Central memory CD8-positive, alpha-beta T cell (primary cell): Measurements from ENCODE around the gene ADAMTS16.

Source experiments
- ATAC-seq: fragments of 150-1000 bp; cut with Tn5 transposase; replicated peaks from 2 replicates; pipeline ENCODE4 v1.10.0; 2022; ENCODE audit warnings: mild to moderate bottlenecking, moderate FRiP score, moderate number of reproducible peaks; ENCODE audit not compliant: poor library complexity, severe bottlenecking; ENCODE audit errors: extremely low read depth
- DNase-seq, 2 donors: peaks; one replicate each; pipeline ENCODE4 v3.0.0; 2021; ENCODE audit warnings: low spot score in 2 of 2
- H3K27ac Mint-ChIP-seq: one replicate; pipeline ENCODE4 v1.8.0; 2022; ENCODE audit warnings: low read depth, mild to moderate bottlenecking, moderate library complexity, mixed read lengths
- H3K27me3 Mint-ChIP-seq: one replicate; pipeline ENCODE4 v1.8.0; 2022; ENCODE audit warnings: mixed read lengths
- H3K36me3 Mint-ChIP-seq: one replicate; pipeline ENCODE4 v1.8.0; 2022; ENCODE audit warnings: mild to moderate bottlenecking, moderate library complexity, mixed read lengths; ENCODE audit not compliant: insufficient read depth
- H3K4me1 Mint-ChIP-seq: one replicate; pipeline ENCODE4 v1.8.0; 2022; ENCODE audit warnings: mixed read lengths
- H3K4me3 Mint-ChIP-seq: one replicate; pipeline ENCODE4 v1.8.0; 2022; ENCODE audit warnings: mild to moderate bottlenecking, moderate library complexity, mixed read lengths
- H3K9me3 Mint-ChIP-seq: one replicate; pipeline ENCODE4 v1.8.0; 2022; ENCODE audit warnings: mixed read lengths

Gene ADAMTS16

DNA sequence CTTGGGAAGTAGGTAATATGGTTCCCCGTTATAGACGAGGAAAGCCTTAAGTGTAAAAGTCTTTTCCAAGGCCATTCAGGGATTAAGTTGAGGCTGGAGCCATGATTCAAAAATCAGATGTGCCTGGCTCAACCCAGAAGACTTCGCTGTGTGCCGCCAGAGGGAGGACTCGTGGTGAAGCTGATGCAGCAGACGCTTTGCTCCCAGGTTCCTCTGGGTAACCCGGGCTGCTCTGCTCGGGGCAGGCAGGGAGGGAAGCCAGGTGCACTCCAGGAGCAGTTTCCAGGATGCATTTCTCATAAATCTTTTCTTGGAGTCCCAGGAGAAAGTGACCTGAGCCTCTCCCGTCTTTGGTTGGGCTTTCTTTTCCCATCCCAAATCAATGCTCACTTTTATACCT, 219.5 kb downstream of the ADAMTS16 start:
- H3K9me3 Mint-ChIP-seq: no peaks in the 10 kb centered on the region
- no peaks in the 10 kb centered on the region for H3K27me3 Mint-ChIP-seq
- no peak overlapping the region for H3K27ac Mint-ChIP-seq
- H3K4me3 Mint-ChIP-seq: no peak overlapping the region
- DNase-seq: no peak
- H3K4me1 Mint-ChIP-seq: no peaks in the 10 kb centered on the region
- ATAC-seq: no peak
- no peaks in the 10 kb centered on the region for H3K36me3 Mint-ChIP-seq

DNA sequence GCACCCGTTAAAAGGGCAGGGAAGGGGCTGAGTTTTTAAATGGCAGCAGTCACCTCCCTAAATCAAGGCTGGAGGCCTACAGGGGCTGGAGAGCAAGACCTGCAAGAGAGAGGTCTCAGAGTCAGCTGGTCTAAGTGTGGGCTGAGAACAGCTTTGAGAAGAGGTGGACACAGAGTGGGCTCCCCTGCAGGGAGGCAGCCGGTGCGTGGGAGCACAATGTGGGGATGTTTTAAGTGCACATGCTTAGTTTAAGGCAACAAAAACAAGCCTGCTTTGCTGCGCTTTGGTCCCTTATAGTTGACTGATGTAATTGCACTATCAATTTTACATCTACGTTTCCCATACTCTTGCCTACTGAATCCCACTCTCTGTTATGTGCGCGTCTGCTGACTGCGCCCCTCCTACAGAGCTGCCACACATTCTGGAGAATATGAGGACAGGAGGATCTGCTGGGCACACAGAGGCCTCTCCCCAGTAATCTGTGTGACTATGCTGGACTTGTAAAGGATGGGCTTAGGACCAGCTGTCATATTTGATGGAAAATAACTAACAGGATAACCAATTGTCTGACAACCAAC, 220.3 kb downstream of the ADAMTS16 start:
- H3K27ac Mint-ChIP-seq: no peak overlapping the region

DNA sequence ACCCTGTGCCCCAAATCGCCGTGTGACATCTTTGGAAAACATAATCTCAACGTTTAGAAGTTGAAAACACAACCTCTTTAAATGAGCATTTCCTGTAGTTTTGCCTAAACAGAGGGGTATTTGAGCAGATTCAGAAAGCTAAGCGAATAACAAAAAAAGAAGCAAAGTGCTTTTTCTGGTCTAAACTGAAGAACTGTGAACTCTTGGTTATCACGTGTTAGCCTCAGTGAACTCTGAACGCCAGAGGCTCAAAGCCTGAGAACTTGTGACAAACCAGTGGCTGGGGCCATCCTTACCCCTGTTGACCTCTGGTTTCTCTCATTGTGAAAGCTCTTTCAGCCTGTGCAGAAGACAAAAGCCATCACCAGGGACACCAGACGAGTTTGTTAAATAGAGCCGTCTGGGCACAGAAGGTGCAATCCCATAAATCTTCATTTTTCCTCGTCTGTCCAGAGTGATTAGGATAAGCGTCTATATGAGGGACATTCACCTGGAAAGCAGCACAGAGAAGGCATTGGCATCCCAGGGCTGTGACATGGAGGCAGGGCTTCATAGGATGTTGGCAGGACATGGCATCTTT, 220.9 kb downstream of the ADAMTS16 start:
- Mint-ChIP-seq H3K4me1 (no peaks in the 10 kb centered on the region), H3K36me3 (no peaks in the 10 kb centered on the region), H3K27ac (no peak overlapping the region), H3K27me3 (no peaks in the 10 kb centered on the region), H3K4me3 (no peak overlapping the region), H3K9me3 (no peaks in the 10 kb centered on the region)
- DNase-seq: no peak
- ATAC-seq: no peak

More for the DNA sequence above, 220.3 kb downstream of the ADAMTS16 start:
- Mint-ChIP-seq H3K4me1 (no peaks in the 10 kb centered on the region), H3K27me3 (no peaks in the 10 kb centered on the region), H3K9me3 (no peaks in the 10 kb centered on the region), H3K36me3 (no peaks in the 10 kb centered on the region), H3K4me3 (no peak overlapping the region)
- DNase-seq: no peak
- ATAC-seq: no peak

DNA sequence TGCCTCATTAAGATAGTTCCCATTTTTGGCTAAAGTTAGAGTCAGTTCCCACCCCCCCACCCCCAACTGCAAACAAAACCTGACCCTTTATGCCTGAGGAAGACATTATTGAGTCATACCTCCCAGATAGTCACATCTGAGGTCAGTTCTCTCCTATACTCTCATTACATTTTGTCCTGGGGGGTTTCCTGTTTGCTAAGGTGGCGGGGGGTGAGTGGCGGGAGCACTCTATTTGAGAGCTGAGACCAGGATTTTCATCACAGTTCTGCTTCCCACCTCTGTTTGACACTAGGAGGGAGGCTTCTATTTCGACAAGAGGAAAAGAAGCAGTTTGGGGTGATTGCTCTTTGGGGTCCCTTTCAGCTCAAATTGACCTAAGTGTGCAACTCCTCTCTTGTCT, 222.9 kb downstream of the ADAMTS16 start:
- Mint-ChIP-seq H3K27ac (no peak overlapping the region), H3K9me3 (no peaks in the 10 kb centered on the region), H3K36me3 (no peaks in the 10 kb centered on the region), H3K27me3 (no peaks in the 10 kb centered on the region), H3K4me1 (no peaks in the 10 kb centered on the region), H3K4me3 (no peak overlapping the region)
- DNase-seq (no peak), ATAC-seq (no peak)

DNA sequence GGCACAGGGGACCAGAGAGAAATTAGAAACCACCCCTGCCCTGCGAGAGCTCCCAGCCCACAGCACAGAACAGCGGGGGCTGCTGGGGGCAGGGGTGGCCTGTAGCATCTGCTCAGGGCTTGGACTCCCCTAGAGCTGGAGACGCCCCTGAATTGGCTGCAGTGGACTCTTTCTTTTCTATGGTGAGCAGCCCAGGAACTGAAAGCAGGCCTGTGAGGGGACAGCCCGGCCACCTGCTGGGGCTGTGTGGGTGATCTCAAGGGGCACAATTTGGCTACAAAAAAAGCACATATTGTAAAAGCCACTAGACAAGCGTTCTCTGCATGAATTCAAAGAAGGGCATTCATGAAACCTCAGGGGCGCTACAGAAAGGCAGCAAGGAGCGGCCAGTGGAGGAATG, 224.8 kb downstream of the ADAMTS16 start:
- ATAC-seq (no peak), DNase-seq (no peak)
- Mint-ChIP-seq H3K4me3 (no peak overlapping the region), H3K27ac (no peak overlapping the region), H3K4me1 (no peaks in the 10 kb centered on the region), H3K36me3 (no peaks in the 10 kb centered on the region), H3K9me3 (no peaks in the 10 kb centered on the region), H3K27me3 (no peaks in the 10 kb centered on the region)

DNA sequence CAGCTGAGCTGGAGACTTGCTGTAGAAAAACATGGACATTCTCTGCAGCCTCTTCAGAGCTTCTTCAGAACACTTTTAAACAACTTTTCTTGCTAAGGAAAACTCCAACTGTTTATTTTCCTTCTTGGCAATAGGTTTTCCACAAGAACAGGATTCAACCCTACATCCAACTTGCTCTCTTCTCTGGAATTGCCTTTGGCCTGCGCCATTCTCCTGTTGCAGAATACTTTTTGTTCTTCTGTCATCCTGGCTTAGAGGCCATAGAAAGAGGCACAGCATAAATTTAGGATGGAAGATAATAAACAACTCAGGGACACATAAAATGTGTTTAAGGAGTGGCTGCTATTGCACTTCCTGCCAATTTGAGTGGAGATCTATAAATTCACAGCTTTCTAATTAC, 227.6 kb downstream of the ADAMTS16 start:
- Mint-ChIP-seq H3K36me3 (no peaks in the 10 kb centered on the region), H3K9me3 (no peaks in the 10 kb centered on the region), H3K27me3 (peaks cover 14% of the 10 kb centered on the region), H3K4me1 (no peaks in the 10 kb centered on the region), H3K4me3 (no peak overlapping the region), H3K27ac (no peak overlapping the region)
- no peak for DNase-seq
- no peak for ATAC-seq

DNA sequence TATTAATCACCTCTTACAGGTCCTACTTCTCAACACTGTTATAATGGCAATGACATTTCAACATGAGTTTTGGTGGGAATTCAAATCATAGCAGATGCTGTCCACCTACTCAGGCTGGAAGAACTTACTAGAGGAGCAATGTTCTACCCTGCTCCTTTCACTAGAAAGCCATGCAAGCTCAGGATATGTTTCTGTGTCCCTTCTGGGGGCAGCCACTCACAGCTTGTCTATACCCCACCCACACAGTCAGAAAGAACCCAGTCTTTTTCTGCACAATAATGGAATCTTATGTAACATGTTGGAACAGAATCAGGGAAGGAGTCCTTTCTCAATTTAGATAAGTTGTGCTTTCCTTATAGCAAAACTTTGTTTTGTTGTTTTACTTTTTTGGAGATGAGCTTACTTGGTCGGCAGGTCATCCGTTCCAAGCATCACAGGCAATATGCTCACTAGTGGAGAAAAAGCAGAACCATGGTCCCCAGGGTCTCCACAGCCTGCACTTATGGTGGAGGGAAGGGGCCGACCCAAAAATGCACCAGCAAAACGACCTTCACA, 229.0 kb downstream of the ADAMTS16 start:
- ATAC-seq: no peak
- H3K9me3 Mint-ChIP-seq: no peaks in the 10 kb centered on the region
- no peak overlapping the region for H3K27ac Mint-ChIP-seq
- no peak overlapping the region for H3K4me3 Mint-ChIP-seq
- no peak for DNase-seq
- no peaks in the 10 kb centered on the region for H3K36me3 Mint-ChIP-seq
- H3K27me3 Mint-ChIP-seq: peaks cover 24% of the 10 kb centered on the region
- no peaks in the 10 kb centered on the region for H3K4me1 Mint-ChIP-seq
